Measurements from ENCODE around the gene MNDA.

MNDA gene

GRCh38 chr1:158838660-158839059, 7.5 kb downstream of the MNDA start:
- TF ChIP-seq EP300 (IDR thresholded peaks at IDR 0.05; ENCODE audit: borderline replicate concordance) (no peak), CREB1 (IDR thresholded peaks at IDR 0.05; ENCODE audit: low read depth) (no peak), FOXM1 (IDR thresholded peaks at IDR 0.05; ENCODE audit: borderline replicate concordance, low read depth) (no peak), RAD21 (IDR thresholded peaks at IDR 0.05; ENCODE audit: low read depth) (no peak), USF1 (IDR thresholded peaks at IDR 0.05) (no peak), TCF12 (IDR thresholded peaks at IDR 0.05; ENCODE audit: low read depth) (no peak), CEBPB (IDR thresholded peaks at IDR 0.05) (no peak), MAX (IDR thresholded peaks at IDR 0.05) (no peak), TEAD4 (IDR thresholded peaks at IDR 0.05) (no peak)

- TF ChIP-seq FOXM1 (IDR thresholded peaks at IDR 0.05; ENCODE audit: borderline replicate concordance, low read depth), result no peak
- no peak for TF ChIP-seq TCF12 (IDR thresholded peaks at IDR 0.05; ENCODE audit: low read depth)
- TF ChIP-seq YY1 (IDR thresholded peaks at IDR 0.05; ENCODE audit: low read depth), result no peak
- no peak for TF ChIP-seq TAF1 (IDR thresholded peaks at IDR 0.05; ENCODE audit: low read depth)
- no peak for TF ChIP-seq MAX (IDR thresholded peaks at IDR 0.05)
- no peak for TF ChIP-seq CEBPB (IDR thresholded peaks at IDR 0.05)
- TF ChIP-seq CREB1 (IDR thresholded peaks at IDR 0.05; ENCODE audit: low read depth), result no peak
- no peak for TF ChIP-seq REST (IDR thresholded peaks at IDR 0.05; ENCODE audit: low read depth)
- TF ChIP-seq USF1 (IDR thresholded peaks at IDR 0.05), result no peak
- TF ChIP-seq EGR1 (IDR thresholded peaks at IDR 0.05), result no peak
- TF ChIP-seq RAD21 (IDR thresholded peaks at IDR 0.05; ENCODE audit: low read depth), result no peak
- TF ChIP-seq NFIC (IDR thresholded peaks at IDR 0.05), result no peak
Observed at GRCh38 chr1:158839566-158839965, 8.4 kb downstream of the MNDA start.

GRCh38 chr1:158840236-158840635, 9.1 kb downstream of the MNDA start:
- TF ChIP-seq EP300 (IDR thresholded peaks at IDR 0.05; ENCODE audit: borderline replicate concordance), result no peak
- no peak for TF ChIP-seq TCF12 (IDR thresholded peaks at IDR 0.05; ENCODE audit: low read depth)
- TF ChIP-seq TEAD4 (IDR thresholded peaks at IDR 0.05), result no peak
- no peak for TF ChIP-seq YY1 (IDR thresholded peaks at IDR 0.05; ENCODE audit: low read depth)
- no peak for TF ChIP-seq CREB1 (IDR thresholded peaks at IDR 0.05; ENCODE audit: low read depth)
- TF ChIP-seq TAF1 (IDR thresholded peaks at IDR 0.05; ENCODE audit: low read depth), result no peak
- no peak for TF ChIP-seq FOXM1 (IDR thresholded peaks at IDR 0.05; ENCODE audit: borderline replicate concordance, low read depth)
- no peak for TF ChIP-seq NFIC (IDR thresholded peaks at IDR 0.05)
- TF ChIP-seq MAX (IDR thresholded peaks at IDR 0.05), result no peak
- no peak for TF ChIP-seq USF1 (IDR thresholded peaks at IDR 0.05)
- no peak for TF ChIP-seq CEBPB (IDR thresholded peaks at IDR 0.05)
- no peak for TF ChIP-seq EGR1 (IDR thresholded peaks at IDR 0.05)
- TF ChIP-seq RAD21 (IDR thresholded peaks at IDR 0.05; ENCODE audit: low read depth), result no peak
- TF ChIP-seq ZBTB7A (IDR thresholded peaks at IDR 0.05; ENCODE audit: low read depth), result no peak
- no peak for TF ChIP-seq REST (IDR thresholded peaks at IDR 0.05; ENCODE audit: low read depth)

- TF ChIP-seq REST (IDR thresholded peaks at IDR 0.05; ENCODE audit: low read depth) (no peak), EP300 (IDR thresholded peaks at IDR 0.05; ENCODE audit: borderline replicate concordance) (no peak), NFIC (IDR thresholded peaks at IDR 0.05) (no peak), TEAD4 (IDR thresholded peaks at IDR 0.05) (no peak), TAF1 (IDR thresholded peaks at IDR 0.05; ENCODE audit: low read depth) (no peak), CEBPB (IDR thresholded peaks at IDR 0.05) (no peak), CREB1 (IDR thresholded peaks at IDR 0.05; ENCODE audit: low read depth) (no peak), TCF12 (IDR thresholded peaks at IDR 0.05; ENCODE audit: low read depth) (no peak), FOXM1 (IDR thresholded peaks at IDR 0.05; ENCODE audit: borderline replicate concordance, low read depth) (no peak), USF1 (IDR thresholded peaks at IDR 0.05) (no peak), RAD21 (IDR thresholded peaks at IDR 0.05; ENCODE audit: low read depth) (no peak), MAX (IDR thresholded peaks at IDR 0.05) (no peak), YY1 (IDR thresholded peaks at IDR 0.05; ENCODE audit: low read depth) (no peak), ZBTB7A (IDR thresholded peaks at IDR 0.05; ENCODE audit: low read depth) (no peak), EGR1 (IDR thresholded peaks at IDR 0.05) (no peak)
Observed at GRCh38 chr1:158864595-158864994, 33.4 kb downstream of the MNDA start.
